ENCODE results near the gene CLIP1. TPM values are rescaled to one million over a fixed set of nuclear protein-coding genes. Genes with fewer than 3 reads are reported as not detected.

Gene CLIP1
- total and polyA plus RNA-seq, 2 of the 13 experiments (the other 11 are each of a cell fraction or from before 2014, with no cell fraction given), result 28.9 to 43.7 TPM

- TF ChIP-seq GPBP1L1 (CRISPR knock-in tag; IDR thresholded peaks at IDR 0.05), result no peak
- TF ChIP-seq FLYWCH1 (CRISPR knock-in tag; IDR thresholded peaks at IDR 0.05), result peak; percentile 73; the same call in 1 of the 2 replicates
- no peak for TF ChIP-seq ZNF567 (CRISPR knock-in tag; IDR thresholded peaks at IDR 0.05; ENCODE audit: borderline replicate concordance)
- no peak for TF ChIP-seq ZNF619 (CRISPR knock-in tag; IDR thresholded peaks at IDR 0.05)
- TF ChIP-seq ZNF441 (CRISPR knock-in tag; IDR thresholded peaks at IDR 0.05; ENCODE audit: borderline replicate concordance), result peak; percentile 78; the same call in 1 of the 2 replicates
- no peak for TF ChIP-seq RFXANK (CRISPR knock-in tag; IDR thresholded peaks at IDR 0.05)
- no peak for TF ChIP-seq ZNF615 (CRISPR knock-in tag; IDR thresholded peaks at IDR 0.05; ENCODE audit: borderline replicate concordance)
- no peak for TF ChIP-seq MED8 (CRISPR knock-in tag; IDR thresholded peaks at IDR 0.05; ENCODE audit: insufficient replicate concordance)
- TF ChIP-seq ATF4 (CRISPR knock-in tag; IDR thresholded peaks at IDR 0.05), result 0 out of 4 replicates have a peak, but pooled peaks of 1 of the 2 experiments have one; percentile 33
- TF ChIP-seq HOXA7 (CRISPR knock-in tag; IDR thresholded peaks at IDR 0.05), result 0 out of 2 replicates have a peak, but pooled peaks have one; percentile 12
- TF ChIP-seq ZFP36L2 (CRISPR knock-in tag; IDR thresholded peaks at IDR 0.05), result no peak
- peak; percentile 48; the same call in 1 of the 2 replicates for TF ChIP-seq NCOA1 (CRISPR knock-in tag; IDR thresholded peaks at IDR 0.05)
- peak; percentile 96 for TF ChIP-seq ZNF256 (CRISPR knock-in tag; conservative IDR thresholded peaks at IDR 0.05)
- peak; percentile 90; the same call in 1 of the 2 replicates for TF ChIP-seq NR1H2 (CRISPR knock-in tag; IDR thresholded peaks at IDR 0.05; ENCODE audit: borderline replicate concordance, low read depth)
- TF ChIP-seq NR0B2 (CRISPR knock-in tag; IDR thresholded peaks at IDR 0.05), result peak; percentile 96
- peak; percentile 83; the same call in 1 of the 2 replicates for TF ChIP-seq NFIB (CRISPR knock-in tag; IDR thresholded peaks at IDR 0.05; ENCODE audit: borderline replicate concordance)
- no peak for TF ChIP-seq ZBED4 (CRISPR knock-in tag; IDR thresholded peaks at IDR 0.05; ENCODE audit: borderline replicate concordance)
- peak; percentile 55; the same call in 1 of the 2 replicates for TF ChIP-seq FOXC1 (CRISPR knock-in tag; IDR thresholded peaks at IDR 0.05; ENCODE audit: borderline replicate concordance)
- TF ChIP-seq ZNF574 (CRISPR knock-in tag; IDR thresholded peaks at IDR 0.05), result peak; percentile 48
Observed at GRCh38 chr12:122226366-122227125, 195.9 kb downstream of the CLIP1 start (continued).
